ENCODE measurements around the gene TGFBR1.

TGFBR1 gene

GRCh38 chr9:99073347-99073746, 31.6 kb upstream of the TGFBR1 start:
- no peaks in the 10 kb centered on the region for H4K20me1 ChIP-seq
- H3K4me1 ChIP-seq = peaks cover 9 to 36% (median 29%) of the 10 kb centered on the region in 10 experiments
- no peak overlapping the region for H3K27ac ChIP-seq
- no peaks in the 10 kb centered on the region for H3K9me3 ChIP-seq (replicated peaks in 1 of 11)
- TF ChIP-seq Cebpa-rat (IDR thresholded peaks at IDR 0.05) = no peak
- no peak overlapping the region for H3K9ac ChIP-seq
- no peaks in the 10 kb centered on the region for H3K27me3 ChIP-seq
- no peak overlapping the region for H3K4me3 ChIP-seq
- no peaks in the 10 kb centered on the region for H3K36me3 ChIP-seq
- no peak overlapping the region for H3K4me2 ChIP-seq

DNA sequence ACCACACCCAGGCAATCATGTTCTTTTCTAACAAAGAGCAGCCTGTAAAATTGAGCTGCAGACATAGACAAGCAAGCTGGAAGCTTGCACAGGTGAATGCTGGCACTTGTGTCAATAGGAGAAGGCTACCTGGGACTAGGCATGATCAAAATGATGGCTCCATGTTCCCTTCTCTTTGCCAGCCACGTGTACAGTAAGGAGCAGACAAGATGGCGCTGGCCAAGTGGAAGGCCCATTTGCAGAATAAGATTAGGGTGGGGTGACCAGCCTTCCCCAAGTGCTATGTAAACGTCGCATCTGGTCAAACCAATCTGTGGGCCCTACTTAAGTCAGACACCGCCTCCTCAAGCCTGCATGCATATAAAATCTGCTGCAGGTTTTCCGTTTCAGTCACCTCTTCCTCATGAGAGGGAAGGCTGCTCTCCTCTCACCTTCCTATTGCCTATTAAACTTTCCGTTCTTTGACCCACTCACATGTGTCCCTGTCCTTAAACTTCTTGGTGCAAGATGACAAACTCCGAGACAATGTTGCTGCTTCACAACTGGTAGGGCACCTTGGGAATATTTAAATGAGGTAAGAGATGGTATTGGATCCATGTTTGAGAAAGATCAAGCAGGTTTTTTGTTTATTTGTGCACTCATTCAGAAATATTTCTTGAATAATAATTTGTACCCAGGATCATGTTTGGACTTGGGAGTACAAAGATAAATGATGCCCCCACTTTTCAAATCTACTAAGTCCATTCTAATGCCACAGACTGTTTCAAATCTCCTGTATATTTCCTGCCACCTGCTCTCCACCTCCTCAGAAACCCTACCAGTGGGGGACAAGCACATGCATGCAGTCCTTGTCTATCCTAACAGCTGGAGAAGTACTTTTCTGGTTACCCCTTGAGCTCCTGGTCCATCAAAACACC, 30.7 kb upstream of the TGFBR1 start:
- H3K4me3 ChIP-seq = no peak overlapping the region
- no peaks in the 10 kb centered on the region for H3K9me3 ChIP-seq (replicated peaks in 1 of 11)
- no peaks in the 10 kb centered on the region for H3K27me3 ChIP-seq
- H3K4me2 ChIP-seq = no peak overlapping the region
- no peak overlapping the region for H3K9ac ChIP-seq
- H3K36me3 ChIP-seq = no peaks in the 10 kb centered on the region
- no peak for TF ChIP-seq Cebpa-rat (IDR thresholded peaks at IDR 0.05)
- no peaks in the 10 kb centered on the region for H4K20me1 ChIP-seq
- no peak overlapping the region for H3K27ac ChIP-seq
- peaks cover 9 to 33% (median 24%) of the 10 kb centered on the region in 10 experiments for H3K4me1 ChIP-seq

DNA sequence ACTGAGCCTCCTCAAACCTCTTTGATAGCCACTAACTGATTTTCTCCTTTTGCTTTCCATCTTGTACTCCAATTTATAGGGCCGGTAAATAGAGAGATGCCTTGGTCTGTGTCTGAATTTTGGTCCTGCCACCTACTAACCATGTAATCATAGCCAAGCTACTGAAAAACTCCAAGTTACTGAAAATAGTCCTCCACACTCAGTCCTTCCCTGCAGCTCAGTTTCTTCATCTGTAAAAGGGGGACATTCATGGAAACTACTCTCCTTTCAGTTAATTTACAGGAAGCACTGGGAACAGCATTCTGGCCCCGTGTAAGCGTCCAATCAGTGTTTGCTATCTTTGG, 30.0 kb upstream of the TGFBR1 start:
- Histone ChIP-seq H3K27me3 (no peaks in the 10 kb centered on the region), H3K9me3 (replicated peaks in 1 of 11) (no peaks in the 10 kb centered on the region), H3K27ac (no peak overlapping the region), H3K4me2 (no peak overlapping the region), H3K9ac (no peak overlapping the region), H3K4me3 (no peak overlapping the region), H4K20me1 (no peaks in the 10 kb centered on the region), H3K4me1 (peaks cover 6 to 29% (median 19%) of the 10 kb centered on the region in 10 experiments), H3K36me3 (no peaks in the 10 kb centered on the region)
- TF ChIP-seq Cebpa-rat (IDR thresholded peaks at IDR 0.05) = no peak

DNA sequence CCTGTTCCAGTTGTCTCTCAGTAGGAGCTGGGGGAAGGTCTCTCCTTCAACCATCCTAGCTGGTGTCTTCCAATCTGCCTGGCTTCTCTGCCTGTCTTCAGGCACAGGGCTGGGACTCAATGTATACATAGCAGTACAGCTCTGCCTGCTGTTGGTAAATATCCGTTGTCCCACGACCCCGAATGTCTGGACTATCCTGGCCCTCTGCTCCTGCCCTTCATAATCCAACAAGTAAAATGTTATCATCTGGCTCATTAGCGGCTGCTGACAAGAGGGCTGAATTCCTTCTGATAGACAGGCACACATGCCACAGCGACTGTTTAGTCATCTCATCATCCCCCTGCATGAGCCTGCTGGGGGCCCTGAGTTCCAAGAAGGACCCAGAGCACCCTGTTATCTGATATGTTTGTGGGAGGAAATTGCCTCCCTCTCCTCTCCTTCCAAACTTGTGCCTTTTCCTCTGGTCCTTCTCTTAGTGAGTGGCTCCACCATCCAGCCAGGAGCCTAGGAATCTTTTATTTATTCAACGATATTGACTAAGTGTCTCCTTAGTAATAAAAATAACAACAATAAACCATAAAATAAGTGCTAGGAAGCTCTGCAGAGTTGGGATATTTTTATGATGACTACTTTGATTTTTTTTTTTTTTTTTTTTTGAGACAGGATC, 29.5 kb upstream of the TGFBR1 start:
- Histone ChIP-seq H3K4me3 (no peak overlapping the region), H3K36me3 (no peaks in the 10 kb centered on the region), H3K27me3 (no peaks in the 10 kb centered on the region), H4K20me1 (no peaks in the 10 kb centered on the region), H3K27ac (no peak overlapping the region), H3K4me2 (no peak overlapping the region), H3K9ac (no peak overlapping the region), H3K9me3 (replicated peaks in 1 of 11) (no peaks in the 10 kb centered on the region), H3K4me1 (peaks cover 6 to 29% (median 19%) of the 10 kb centered on the region in 10 experiments)
- no peak for TF ChIP-seq Cebpa-rat (IDR thresholded peaks at IDR 0.05)

- H3K4me2 ChIP-seq = peak overlapping the region in 5 of 11 experiments; percentile 27 to 58 (median 44); a peak in 4 of 22 replicates
- H3K27me3 ChIP-seq = no peaks in the 10 kb centered on the region
- no peaks in the 10 kb centered on the region for H3K36me3 ChIP-seq
- H4K20me1 ChIP-seq = no peaks in the 10 kb centered on the region
- no peak overlapping the region for H3K9ac ChIP-seq
- no peak overlapping the region for H3K4me3 ChIP-seq
- peaks cover 6 to 25% (median 18%) of the 10 kb centered on the region in 10 experiments for H3K4me1 ChIP-seq
- no peak overlapping the region; a peak in 1 of 22 replicates for H3K27ac ChIP-seq
- no peaks in the 10 kb centered on the region for H3K9me3 ChIP-seq (replicated peaks in 1 of 11)
- no peak for TF ChIP-seq Cebpa-rat (IDR thresholded peaks at IDR 0.05)
Measured at GRCh38 chr9:99076030-99076429, 28.9 kb upstream of the TGFBR1 start.

DNA sequence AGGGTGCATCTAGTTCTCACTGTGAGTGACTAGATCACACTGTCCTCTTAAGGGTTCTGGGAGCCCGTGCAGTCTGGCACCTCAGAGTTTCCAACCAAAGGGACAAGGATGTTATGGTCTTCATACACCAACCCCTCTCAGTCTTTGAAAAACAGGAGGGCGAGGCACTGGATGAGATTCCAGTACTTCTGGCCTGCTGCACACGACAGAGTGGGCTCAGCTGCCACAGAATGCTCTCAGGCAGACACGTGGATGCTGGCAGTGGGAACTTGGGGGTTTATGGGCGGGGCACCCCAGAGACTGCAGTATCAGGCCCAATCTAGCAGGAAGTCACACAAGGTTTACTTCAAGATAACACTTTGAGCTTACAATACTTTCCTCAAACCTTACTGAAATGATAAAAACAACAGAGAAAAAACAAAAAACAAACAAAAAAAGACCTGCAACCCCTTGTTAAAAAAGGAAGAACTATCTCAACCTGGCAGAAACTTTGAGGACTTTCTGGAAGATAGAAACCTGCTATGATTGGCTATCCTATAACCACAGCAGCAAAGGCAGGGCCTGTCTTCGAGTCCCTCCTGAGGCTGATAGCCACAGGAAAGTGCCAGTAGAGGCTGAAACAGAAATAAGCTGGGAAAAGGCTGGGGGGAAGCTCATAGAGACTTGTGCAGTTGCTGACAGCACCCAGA, 28.3 kb upstream of the TGFBR1 start:
- TF ChIP-seq Cebpa-rat (IDR thresholded peaks at IDR 0.05) = no peak
- Histone ChIP-seq H3K4me2 (peak overlapping the region; percentile 25 to 63 (median 40)), H3K27ac (peak overlapping the region in 3 of 11 experiments; percentile 6 to 41 (median 9); a peak in 2 of 22 replicates), H3K4me3 (no peak overlapping the region), H3K36me3 (no peaks in the 10 kb centered on the region), H3K9me3 (replicated peaks in 1 of 11) (no peaks in the 10 kb centered on the region), H3K27me3 (no peaks in the 10 kb centered on the region), H4K20me1 (no peaks in the 10 kb centered on the region), H3K9ac (no peak overlapping the region), H3K4me1 (peaks cover 6 to 19% (median 12%) of the 10 kb centered on the region in 10 experiments)

GRCh38 chr9:99078717-99079116, 26.2 kb upstream of the TGFBR1 start:
- no peak for TF ChIP-seq Cebpa-rat (IDR thresholded peaks at IDR 0.05)

DNA sequence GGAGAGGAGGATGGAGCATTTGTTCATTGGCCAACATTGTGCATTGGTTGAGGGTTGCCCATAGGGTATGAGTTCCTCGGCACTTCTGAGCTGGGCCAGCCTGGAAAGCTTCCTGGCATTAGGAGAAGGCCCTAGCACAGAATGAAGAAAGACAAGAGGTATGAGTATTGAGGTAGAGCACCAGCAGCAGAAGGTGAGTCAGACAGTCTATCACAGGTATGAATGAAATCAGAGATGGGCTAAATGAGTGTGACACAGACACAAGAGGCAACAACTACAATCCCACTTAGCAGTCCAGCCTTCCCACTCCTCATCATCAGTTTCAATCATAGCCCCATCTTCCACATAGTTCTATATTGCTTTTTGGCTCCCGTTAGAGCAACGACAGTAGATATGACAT, 25.4 kb upstream of the TGFBR1 start:
- TF ChIP-seq Cebpa-rat (IDR thresholded peaks at IDR 0.05) = no peak
- no peak overlapping the region for H3K4me2 ChIP-seq
- H3K36me3 ChIP-seq = no peaks in the 10 kb centered on the region
- H3K27me3 ChIP-seq = no peaks in the 10 kb centered on the region
- H3K9ac ChIP-seq = no peak overlapping the region
- no peak overlapping the region for H3K27ac ChIP-seq
- peaks cover 8 to 15% (median 12%) of the 10 kb centered on the region in 10 experiments for H3K4me1 ChIP-seq
- no peaks in the 10 kb centered on the region for H3K9me3 ChIP-seq (replicated peaks in 1 of 11)
- no peaks in the 10 kb centered on the region for H4K20me1 ChIP-seq
- no peak overlapping the region for H3K4me3 ChIP-seq

More at GRCh38 chr9:99078717-99079116, 26.2 kb upstream of the TGFBR1 start:
- Histone ChIP-seq H3K27me3 (no peaks in the 10 kb centered on the region), H3K36me3 (no peaks in the 10 kb centered on the region), H3K9ac (no peak overlapping the region), H3K9me3 (replicated peaks in 1 of 11) (no peaks in the 10 kb centered on the region), H3K4me1 (peaks cover 6 to 14% (median 10%) of the 10 kb centered on the region in 10 experiments), H3K4me3 (no peak overlapping the region), H3K27ac (no peak overlapping the region), H3K4me2 (no peak overlapping the region), H4K20me1 (no peaks in the 10 kb centered on the region)

DNA sequence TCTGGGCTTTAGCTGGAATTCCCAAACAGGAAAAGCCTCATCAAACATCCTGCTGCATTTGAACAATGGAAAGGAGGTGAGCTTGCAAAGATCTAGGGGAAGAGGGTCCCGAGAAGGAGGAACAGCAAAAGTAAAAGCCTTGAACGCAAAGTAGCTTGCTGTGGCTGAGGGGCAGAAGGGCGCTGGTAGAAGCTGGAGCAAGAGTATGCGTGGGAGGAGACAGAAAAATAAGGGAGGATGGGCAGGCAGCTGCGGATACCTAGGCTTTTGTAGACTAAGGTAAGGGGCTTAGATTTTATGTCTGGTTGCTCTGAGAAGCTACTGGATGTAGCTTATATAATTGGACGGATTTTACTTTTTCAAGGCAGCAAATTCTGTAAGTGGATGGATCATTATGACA, 21.9 kb upstream of the TGFBR1 start:
- Histone ChIP-seq H3K9me3 (replicated peaks in 1 of 11) (peaks cover 0 to 12% (median 0%) of the 10 kb centered on the region in 11 experiments; a peak in 7 of 22 replicates), H3K9ac (no peak overlapping the region), H3K27me3 (no peaks in the 10 kb centered on the region), H3K4me3 (no peak overlapping the region), H4K20me1 (no peaks in the 10 kb centered on the region), H3K27ac (no peak overlapping the region), H3K4me1 (peaks cover 21 to 36% (median 31%) of the 10 kb centered on the region in 10 experiments), H3K36me3 (no peaks in the 10 kb centered on the region), H3K4me2 (no peak overlapping the region)
- no peak for TF ChIP-seq Cebpa-rat (IDR thresholded peaks at IDR 0.05)

Measured in BLaER1 treated with 17β-estradiol and CSF1 and Interleukin-3, amounts not matched to agents 10 nM and 100 nM (cell line).